GM23338 (cell line): ENCODE data around the gene OR52I2. TPM values are rescaled to one million over a fixed set of nuclear protein-coding genes. Genes with fewer than 3 reads are reported as not detected.

ENCODE experiments used
- ATAC-seq: fragments of 200-7000 bp; cut with Tn5 transposase; 3 replicates; pipeline ENCODE4 v1.9.1; 2020
- DNase-seq: peaks from one replicate; pipeline ENCODE4 v3.0.0-alpha.2; 2015; ENCODE audit warnings: low spot score
- H2AFZ ChIP-seq: fragments of 200-600 bp; sonication (generic); 2 replicates; pipeline ENCODE4 v1.8.0; 2016; ENCODE audit warnings: antibody characterized with exemption, mild to moderate bottlenecking, moderate library complexity
- H3F3A ChIP-seq: fragments of 200-600 bp; sonication (generic); replicated peaks from 2 replicates; pipeline ENCODE4 v1.8.0; 2017; ENCODE audit warnings: antibody characterized with exemption, mixed run types, low read depth
- H3K27ac ChIP-seq: fragments of 200-600 bp; sonication (generic); 2 replicates; pipeline ENCODE4 v1.6.1; 2016; ENCODE audit warnings: low read depth
- H3K27me3 ChIP-seq: fragments of 200-600 bp; sonication (generic); 2 replicates; pipeline ENCODE4 v1.8.0; 2016; ENCODE audit warnings: mild to moderate bottlenecking, mixed run types, moderate library complexity; ENCODE audit not compliant: insufficient read depth
- H3K36me3 ChIP-seq: fragments of 200-600 bp; sonication (generic); 2 replicates; pipeline ENCODE4 v1.8.0; 2016; ENCODE audit warnings: mild to moderate bottlenecking; ENCODE audit not compliant: insufficient read depth
- H3K4me1 ChIP-seq: fragments of 200-600 bp; sonication (generic); 2 replicates; pipeline ENCODE4 v1.8.0; 2016; ENCODE audit warnings: mild to moderate bottlenecking, moderate library complexity; ENCODE audit not compliant: insufficient read depth
- H3K4me2 ChIP-seq: fragments of 200-600 bp; sonication (generic); 2 replicates; pipeline ENCODE4 v1.7.1; 2017; ENCODE audit warnings: mixed run types
- H3K4me3 ChIP-seq: fragments of 200-600 bp; sonication (generic); 2 replicates; pipeline ENCODE4 v1.6.1; 2016; ENCODE audit warnings: mixed run types
- H3K79me2 ChIP-seq: fragments of 200-600 bp; sonication (generic); replicated peaks from 2 replicates; pipeline ENCODE4 v1.8.0; 2017; ENCODE audit warnings: mild to moderate bottlenecking; ENCODE audit not compliant: insufficient read depth
- H3K9me2 ChIP-seq: fragments of 200-600 bp; sonication (generic); 2 replicates; pipeline ENCODE4 v1.8.0; 2017; ENCODE audit not compliant: insufficient read depth
- H4K20me1 ChIP-seq: fragments of 200-600 bp; sonication (generic); replicated peaks from 2 replicates; pipeline ENCODE4 v1.8.0; 2017; ENCODE audit warnings: mild to moderate bottlenecking; ENCODE audit not compliant: insufficient read depth
- H3K27ac Mint-ChIP-seq: 2 replicates; pipeline ENCODE4 v1.8.0; 2020; ENCODE audit warnings: inconsistent platforms, mild to moderate bottlenecking, moderate library complexity, mixed read lengths
- H3K27me3 Mint-ChIP-seq: 3 replicates; pipeline ENCODE4 v1.8.0; 2022; ENCODE audit warnings: low read depth, mild to moderate bottlenecking, moderate library complexity, mixed read lengths, inconsistent platforms; ENCODE audit not compliant: insufficient read depth, poor library complexity
- H3K36me3 Mint-ChIP-seq: 3 replicates; pipeline ENCODE4 v1.8.0; 2021; ENCODE audit warnings: low read depth, mild to moderate bottlenecking, inconsistent platforms, moderate library complexity, mixed read lengths
- H3K4me1 Mint-ChIP-seq: 3 replicates; pipeline ENCODE4 v1.8.0; 2020; ENCODE audit warnings: mild to moderate bottlenecking, inconsistent platforms, mixed read lengths
- H3K4me3 Mint-ChIP-seq: 3 replicates; pipeline ENCODE4 v1.8.0; 2021; ENCODE audit warnings: moderate library complexity, mild to moderate bottlenecking, inconsistent platforms, mixed read lengths
- H3K9me3 Mint-ChIP-seq: 3 replicates; pipeline ENCODE4 v1.8.0; 2020; ENCODE audit warnings: moderate library complexity, mild to moderate bottlenecking, inconsistent platforms, mixed read lengths
- CREB1 ChIP-seq: fragments of 250-450 bp; sonication (Bioruptor Pico); IDR thresholded peaks from 2 replicates; pipeline ENCODE4 v1.5.0; 2020; ENCODE audit warnings: low read depth, mild to moderate bottlenecking, moderate library complexity
- EZH2 ChIP-seq: fragments of 200-600 bp; sonication (generic); IDR thresholded peaks from one replicate; pipeline ENCODE4 v1.8.0; 2017; ENCODE audit warnings: antibody characterized with exemption, mild to moderate bottlenecking, low read depth; ENCODE audit not compliant: unreplicated experiment
- NANOG ChIP-seq: IDR thresholded peaks from 2 replicates; pipeline ENCODE4 v1.6.1; 2016; ENCODE audit warnings: antibody characterized with exemption, borderline replicate concordance
- POLR2AphosphoS5 ChIP-seq: IDR thresholded peaks from 2 replicates; pipeline ENCODE4 v1.6.1; 2016; ENCODE audit warnings: antibody characterized with exemption, low read depth
- ZNF114 ChIP-seq: fragments of 250-450 bp; sonication (Bioruptor Pico); IDR thresholded peaks from 2 replicates; pipeline ENCODE4 v1.5.0; 2020; ENCODE audit warnings: mild to moderate bottlenecking, moderate library complexity
- ZNF331 ChIP-seq: fragments of 250-450 bp; sonication (Bioruptor Pico); IDR thresholded peaks from 2 replicates; pipeline ENCODE4 v1.5.0; 2020; ENCODE audit warnings: low read depth, mild to moderate bottlenecking, moderate library complexity
- ZNF462 ChIP-seq: fragments of 250-450 bp; sonication (Bioruptor Pico); IDR thresholded peaks from 2 replicates; pipeline ENCODE4 v1.5.0; 2020; ENCODE audit warnings: mild to moderate bottlenecking, moderate library complexity
- polyA plus RNA-seq: library from polyadenylated mRNA; unstranded; fragments of >200 nt; fragmentation: Nextera tagmentation; extraction: Ambion mirVana; gene quantifications from 2 replicates; pipeline ENCODE4 v1.2.1, GENCODE V29; 2016
- total RNA-seq: library from RNA; depleted of rRNA; stranded (reverse); fragments of >200 nt; shearing (Covaris generic); gene quantifications from 2 replicates; pipeline ENCODE4 v1.2.3, GENCODE V29; 2014
- TF ChIP-seq, protein P1 (sequence below), 2 experiments: fragments of 200-600 bp in 1 of 2; sonication (generic) in 1 of 2; conservative IDR thresholded peaks; 2 replicates each; pipeline versions ENCODE4 v1.5.1 to v1.6.1; 2016 to 2017; ENCODE audit warnings: antibody characterized with exemption in 2 of 2, low read depth in 2 of 2, mild to moderate bottlenecking in 2 of 2, moderate library complexity in 1 of 2
- TF ChIP-seq, protein P2 (sequence below): IDR thresholded peaks from one replicate; pipeline ENCODE4 v1.6.1; 2018; ENCODE audit warnings: antibody characterized with exemption; ENCODE audit not compliant: unreplicated experiment

The OR52I2 gene
- total and polyA plus RNA-seq, 2 experiments from 2014 or later = 0.03 TPM; not detected in 1

DNA sequence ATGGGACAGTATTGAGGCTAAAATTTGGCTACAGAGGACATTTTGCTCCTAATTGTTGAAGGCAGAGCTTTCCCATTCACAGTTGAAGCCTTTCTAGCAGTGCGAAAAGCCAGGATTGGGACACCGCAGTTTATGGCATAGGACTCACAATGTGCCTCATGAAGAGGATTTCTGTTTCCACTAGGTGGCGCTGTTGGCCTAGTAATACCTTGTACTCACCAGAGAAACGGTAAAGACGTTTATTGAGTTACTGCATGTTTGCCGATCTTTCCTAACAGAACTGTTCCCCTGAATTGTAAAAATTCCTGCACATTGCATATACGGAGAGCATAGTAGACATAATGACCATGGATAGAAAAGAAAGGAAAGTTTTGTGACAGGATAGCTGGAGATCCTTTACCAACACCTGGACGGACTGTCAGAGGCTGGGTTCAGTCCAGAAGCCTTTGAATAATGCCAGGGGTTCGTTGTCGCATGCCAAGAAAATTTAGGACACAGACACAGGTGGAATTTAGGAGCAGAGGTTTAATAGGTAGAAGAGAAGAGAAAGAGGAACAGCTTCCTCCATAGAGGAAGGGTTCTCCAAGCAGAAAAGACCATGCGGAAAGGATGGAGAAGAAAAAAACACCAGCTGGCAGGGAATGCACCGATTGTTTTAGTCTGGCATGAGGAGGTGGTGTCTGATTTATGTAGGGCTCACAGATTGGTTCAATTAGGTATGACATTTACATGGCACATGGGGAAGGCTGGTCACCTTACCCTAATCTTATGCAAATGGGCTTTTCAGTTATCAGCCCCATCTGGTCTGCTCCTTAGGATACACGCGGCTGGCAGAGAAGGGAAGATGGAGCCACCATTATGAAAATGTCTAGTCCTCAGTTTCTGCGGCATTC is 44.9 kb downstream of the OR52I2 start:
- Histone ChIP-seq H3K4me1 (peaks cover 18% of the 10 kb centered on the region), H3F3A (no peaks in the 10 kb centered on the region), H3K9me2 (no peaks in the 10 kb centered on the region), H4K20me1 (no peaks in the 10 kb centered on the region), H3K4me2 (peak overlapping the region; percentile 16), H2AFZ (peak overlapping the region; percentile 63), H3K4me3 (no peak overlapping the region), H3K79me2 (no peaks in the 10 kb centered on the region), H3K36me3 (no peaks in the 10 kb centered on the region), H3K27me3 (no peaks in the 10 kb centered on the region), H3K27ac (no peak overlapping the region)
- H3K27me3 Mint-ChIP-seq = peaks cover 2% of the 10 kb centered on the region
- no peak overlapping the region for H3K27ac Mint-ChIP-seq
- peaks cover 20% of the 10 kb centered on the region for H3K4me1 Mint-ChIP-seq
- ATAC-seq (peak; percentile 99), DNase-seq (peak; percentile 93)
- no peaks in the 10 kb centered on the region; the same call in 2 of the 3 replicates for H3K36me3 Mint-ChIP-seq
- H3K4me3 Mint-ChIP-seq = no peak overlapping the region
- H3K9me3 Mint-ChIP-seq = peaks cover 4% of the 10 kb centered on the region
- TF ChIP-seq NANOG = no peak
- TF ChIP-seq, protein P1, sequence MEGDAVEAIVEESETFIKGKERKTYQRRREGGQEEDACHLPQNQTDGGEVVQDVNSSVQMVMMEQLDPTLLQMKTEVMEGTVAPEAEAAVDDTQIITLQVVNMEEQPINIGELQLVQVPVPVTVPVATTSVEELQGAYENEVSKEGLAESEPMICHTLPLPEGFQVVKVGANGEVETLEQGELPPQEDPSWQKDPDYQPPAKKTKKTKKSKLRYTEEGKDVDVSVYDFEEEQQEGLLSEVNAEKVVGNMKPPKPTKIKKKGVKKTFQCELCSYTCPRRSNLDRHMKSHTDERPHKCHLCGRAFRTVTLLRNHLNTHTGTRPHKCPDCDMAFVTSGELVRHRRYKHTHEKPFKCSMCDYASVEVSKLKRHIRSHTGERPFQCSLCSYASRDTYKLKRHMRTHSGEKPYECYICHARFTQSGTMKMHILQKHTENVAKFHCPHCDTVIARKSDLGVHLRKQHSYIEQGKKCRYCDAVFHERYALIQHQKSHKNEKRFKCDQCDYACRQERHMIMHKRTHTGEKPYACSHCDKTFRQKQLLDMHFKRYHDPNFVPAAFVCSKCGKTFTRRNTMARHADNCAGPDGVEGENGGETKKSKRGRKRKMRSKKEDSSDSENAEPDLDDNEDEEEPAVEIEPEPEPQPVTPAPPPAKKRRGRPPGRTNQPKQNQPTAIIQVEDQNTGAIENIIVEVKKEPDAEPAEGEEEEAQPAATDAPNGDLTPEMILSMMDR (conservative IDR thresholded peaks at IDR 0.05; ENCODE audit: low read depth in 2 of 2) = peak; percentile 89 to 91

DNA sequence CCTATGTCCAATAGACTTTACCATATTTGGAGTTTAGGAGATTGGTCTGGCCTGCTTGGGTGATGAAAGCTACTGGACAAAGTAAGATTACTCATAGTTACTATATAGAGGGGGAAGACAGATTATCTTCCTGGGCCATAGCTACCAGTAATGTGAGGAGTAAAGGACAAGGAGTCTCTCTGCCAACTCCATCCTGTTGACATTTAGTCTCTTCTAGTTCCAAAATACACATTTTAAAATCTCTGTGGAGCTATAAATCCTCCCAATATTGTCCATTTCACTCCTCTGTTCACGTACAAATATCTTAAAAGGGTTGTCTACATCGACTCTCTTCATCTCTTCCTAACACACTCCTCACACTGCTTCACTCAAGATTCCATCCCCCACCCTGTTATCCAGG is 54.6 kb downstream of the OR52I2 start:
- Histone ChIP-seq H3K4me2 (no peak overlapping the region), H3K36me3 (no peaks in the 10 kb centered on the region), H3K27me3 (no peaks in the 10 kb centered on the region), H3K79me2 (no peaks in the 10 kb centered on the region), H3K27ac (no peak overlapping the region), H3K4me3 (no peak overlapping the region), H3K9me2 (peaks cover 14% of the 10 kb centered on the region; the same call in 1 of the 2 replicates), H3K4me1 (no peaks in the 10 kb centered on the region), H4K20me1 (no peaks in the 10 kb centered on the region), H2AFZ (peak overlapping the region; percentile 94), H3F3A (no peaks in the 10 kb centered on the region)
- DNase-seq = no peak
- Mint-ChIP-seq H3K4me3 (no peak overlapping the region), H3K27ac (no peak overlapping the region), H3K9me3 (no peaks in the 10 kb centered on the region), H3K36me3 (no peaks in the 10 kb centered on the region), H3K4me1 (no peaks in the 10 kb centered on the region), H3K27me3 (no peaks in the 10 kb centered on the region)
- no peak for ATAC-seq
- TF ChIP-seq ZNF114 (CRISPR knock-in tag) (no peak), ZNF462 (CRISPR knock-in tag) (no peak), POLR2AphosphoS5 (no peak), CREB1 (CRISPR knock-in tag) (no peak), ZNF331 (CRISPR knock-in tag) (no peak), NANOG (no peak), EZH2 (no peak)
- TF ChIP-seq, protein P2, sequence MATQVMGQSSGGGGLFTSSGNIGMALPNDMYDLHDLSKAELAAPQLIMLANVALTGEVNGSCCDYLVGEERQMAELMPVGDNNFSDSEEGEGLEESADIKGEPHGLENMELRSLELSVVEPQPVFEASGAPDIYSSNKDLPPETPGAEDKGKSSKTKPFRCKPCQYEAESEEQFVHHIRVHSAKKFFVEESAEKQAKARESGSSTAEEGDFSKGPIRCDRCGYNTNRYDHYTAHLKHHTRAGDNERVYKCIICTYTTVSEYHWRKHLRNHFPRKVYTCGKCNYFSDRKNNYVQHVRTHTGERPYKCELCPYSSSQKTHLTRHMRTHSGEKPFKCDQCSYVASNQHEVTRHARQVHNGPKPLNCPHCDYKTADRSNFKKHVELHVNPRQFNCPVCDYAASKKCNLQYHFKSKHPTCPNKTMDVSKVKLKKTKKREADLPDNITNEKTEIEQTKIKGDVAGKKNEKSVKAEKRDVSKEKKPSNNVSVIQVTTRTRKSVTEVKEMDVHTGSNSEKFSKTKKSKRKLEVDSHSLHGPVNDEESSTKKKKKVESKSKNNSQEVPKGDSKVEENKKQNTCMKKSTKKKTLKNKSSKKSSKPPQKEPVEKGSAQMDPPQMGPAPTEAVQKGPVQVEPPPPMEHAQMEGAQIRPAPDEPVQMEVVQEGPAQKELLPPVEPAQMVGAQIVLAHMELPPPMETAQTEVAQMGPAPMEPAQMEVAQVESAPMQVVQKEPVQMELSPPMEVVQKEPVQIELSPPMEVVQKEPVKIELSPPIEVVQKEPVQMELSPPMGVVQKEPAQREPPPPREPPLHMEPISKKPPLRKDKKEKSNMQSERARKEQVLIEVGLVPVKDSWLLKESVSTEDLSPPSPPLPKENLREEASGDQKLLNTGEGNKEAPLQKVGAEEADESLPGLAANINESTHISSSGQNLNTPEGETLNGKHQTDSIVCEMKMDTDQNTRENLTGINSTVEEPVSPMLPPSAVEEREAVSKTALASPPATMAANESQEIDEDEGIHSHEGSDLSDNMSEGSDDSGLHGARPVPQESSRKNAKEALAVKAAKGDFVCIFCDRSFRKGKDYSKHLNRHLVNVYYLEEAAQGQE = no peak
